PC-3 (cell line): ENCODE measurements around the gene ARL4D.

Experiments used
- EZH2 ChIP-seq: fragments of 300-600 bp; sonication (generic); IDR thresholded peaks from one replicate; pipeline ENCODE4 v1.6.1; 2017; ENCODE audit warnings: antibody characterized with exemption, mild to moderate bottlenecking, low read length; ENCODE audit not compliant: unreplicated experiment
- TF ChIP-seq, protein P1 (sequence below): fragments of 300-600 bp; sonication (generic); conservative IDR thresholded peaks from 2 replicates; pipeline ENCODE4 v1.5.1; 2017; ENCODE audit warnings: antibody characterized with exemption, low read depth, mild to moderate bottlenecking, low read length

GRCh38 chr17:43405861-43406260, 7.1 kb downstream of the ARL4D start:
- no peak for TF ChIP-seq EZH2
- TF ChIP-seq, protein P1, sequence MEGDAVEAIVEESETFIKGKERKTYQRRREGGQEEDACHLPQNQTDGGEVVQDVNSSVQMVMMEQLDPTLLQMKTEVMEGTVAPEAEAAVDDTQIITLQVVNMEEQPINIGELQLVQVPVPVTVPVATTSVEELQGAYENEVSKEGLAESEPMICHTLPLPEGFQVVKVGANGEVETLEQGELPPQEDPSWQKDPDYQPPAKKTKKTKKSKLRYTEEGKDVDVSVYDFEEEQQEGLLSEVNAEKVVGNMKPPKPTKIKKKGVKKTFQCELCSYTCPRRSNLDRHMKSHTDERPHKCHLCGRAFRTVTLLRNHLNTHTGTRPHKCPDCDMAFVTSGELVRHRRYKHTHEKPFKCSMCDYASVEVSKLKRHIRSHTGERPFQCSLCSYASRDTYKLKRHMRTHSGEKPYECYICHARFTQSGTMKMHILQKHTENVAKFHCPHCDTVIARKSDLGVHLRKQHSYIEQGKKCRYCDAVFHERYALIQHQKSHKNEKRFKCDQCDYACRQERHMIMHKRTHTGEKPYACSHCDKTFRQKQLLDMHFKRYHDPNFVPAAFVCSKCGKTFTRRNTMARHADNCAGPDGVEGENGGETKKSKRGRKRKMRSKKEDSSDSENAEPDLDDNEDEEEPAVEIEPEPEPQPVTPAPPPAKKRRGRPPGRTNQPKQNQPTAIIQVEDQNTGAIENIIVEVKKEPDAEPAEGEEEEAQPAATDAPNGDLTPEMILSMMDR, result no peak
